NCI-H526 treated with DMSO at 0.1 percent for 48 hours (cell line): Measurements from ENCODE around the gene ZNF408.

Source experiments
- DNase-seq: peaks from one replicate; lab custom pipeline; 2025; lab: John Stamatoyannopoulos, UW

The ZNF408 gene

GRCh38 chr11:46676436-46677158 is 24.2 kb upstream of the ZNF408 start:
- no peak for DNase-seq

GRCh38 chr11:46677169-46677568 is 23.7 kb upstream of the ZNF408 start:
- DNase-seq: no peak

GRCh38 chr11:46677991-46678740 is 22.7 kb upstream of the ZNF408 start:
- no peak for DNase-seq

- no peak for DNase-seq
These were observed 22.1 kb upstream of the ZNF408 start for GRCh38 chr11:46678741-46679130.

GRCh38 chr11:46679241-46680163 is 21.3 kb upstream of the ZNF408 start:
- no peak for DNase-seq

- no peak for DNase-seq
These were observed 20.6 kb upstream of the ZNF408 start for GRCh38 chr11:46680164-46680760.

GRCh38 chr11:46680815-46681214 is 20.0 kb upstream of the ZNF408 start:
- no peak for DNase-seq

- no peak for DNase-seq
These were observed 19.0 kb upstream of the ZNF408 start for GRCh38 chr11:46681814-46682213.

GRCh38 chr11:46682773-46683752 is 17.8 kb upstream of the ZNF408 start:
- no peak for DNase-seq

GRCh38 chr11:46684367-46684766 is 16.5 kb upstream of the ZNF408 start:
- no peak for DNase-seq

GRCh38 chr11:46686886-46687795 is 13.7 kb upstream of the ZNF408 start:
- no peak for DNase-seq

- no peak for DNase-seq
These were observed 10.1 kb upstream of the ZNF408 start for GRCh38 chr11:46690702-46691101.

GRCh38 chr11:46692450-46692849 is 8.4 kb upstream of the ZNF408 start:
- DNase-seq: no peak

GRCh38 chr11:46693597-46694012 is 7.2 kb upstream of the ZNF408 start:
- no peak for DNase-seq

GRCh38 chr11:46694072-46694471 is 6.8 kb upstream of the ZNF408 start:
- DNase-seq: no peak

- no peak for DNase-seq
These were observed 6.2 kb upstream of the ZNF408 start for GRCh38 chr11:46694607-46695006.

GRCh38 chr11:46695345-46696211 is 5.3 kb upstream of the ZNF408 start:
- DNase-seq: no peak

GRCh38 chr11:46696212-46696558 is 4.6 kb upstream of the ZNF408 start:
- no peak for DNase-seq

- no peak for DNase-seq
These were observed 3.5 kb upstream of the ZNF408 start for GRCh38 chr11:46697303-46697702.
